Esophagus squamous epithelium (tissue), 5 donors: ENCODE measurements around the gene QKI. TPM values are rescaled to one million over a fixed set of nuclear protein-coding genes. Genes with fewer than 3 reads are reported as not detected.

Experiments
- DNase-seq: peaks from one replicate; lab custom pipeline; 2025; lab: John Stamatoyannopoulos, UW
- H3K27ac ChIP-seq, 4 donors: fragments of 200-600 bp; sonication (generic); one replicate each; pipeline ENCODE4 v1.5.1; 2016 to 2019; ENCODE audit warnings: mild to moderate bottlenecking in 1 of 4
- H3K27me3 ChIP-seq, 4 donors: fragments of 200-600 bp; sonication (generic); 1 replicate in 3 of 4; 2 replicates in 1 of 4; pipeline versions ENCODE4 v1.5.1 to v1.6.0; 2017 to 2021; ENCODE audit warnings: antibody characterized with exemption in 1 of 4
- H3K36me3 ChIP-seq, 3 donors: fragments of 200-600 bp; sonication (generic); one replicate each; pipeline ENCODE4 v1.5.1; 2016 to 2019
- H3K4me1 ChIP-seq, 3 donors: fragments of 200-600 bp; sonication (generic); one replicate each; pipeline ENCODE4 v1.5.1; 2017 to 2019
- H3K4me3 ChIP-seq, 4 donors: fragments of 200-600 bp; sonication (generic); 1 replicate in 3 of 4; 2 replicates in 1 of 4; pipeline ENCODE4 v1.5.1; 2016 to 2019; ENCODE audit warnings: mild to moderate bottlenecking in 2 of 4, moderate library complexity in 1 of 4
- H3K9me3 ChIP-seq, 3 donors: fragments of 200-600 bp; sonication (generic); one replicate each; pipeline ENCODE4 v1.5.1; 2016 to 2019
- POLR2A ChIP-seq, 4 donors: fragments of 450-650 bp; IDR thresholded peaks; one replicate each; pipeline ENCODE4 v1.6.1; 2017; ENCODE audit warnings: antibody characterized with exemption in 4 of 4, mild to moderate bottlenecking in 4 of 4, moderate library complexity in 3 of 4
- WGBS, 2 donors: methylation state at CpG; one replicate each; pipeline ENCODE4 v1.1.5; 2018; 5-methylcytosine and 5-hydroxymethylcytosine counted together
- intact Hi-C: fragments of 100-400 bp; cut with DNase I; formaldehyde crosslinking; loops from one replicate; pipeline ENCODE4 v1.15.0; 2022
- total RNA-seq, 4 donors: library from RNA; depleted of rRNA; stranded (reverse); fragments of >200 nt; gene quantifications; one replicate each; pipeline ENCODE4 v1.1.0, GENCODE V29; 2016
- TF ChIP-seq, protein P1 (sequence below), 6 experiments: fragments of 450-650 bp in 4 of 6; fragments of 200-600 bp in 2 of 6; sonication (generic) in 2 of 6; IDR thresholded peaks; one replicate each; pipeline ENCODE4 v1.5.1; 2016 to 2019; ENCODE audit warnings: antibody characterized with exemption in 6 of 6, mild to moderate bottlenecking in 4 of 6, moderate library complexity in 4 of 6
- donor health status: DM: yes; HTN: yes; CAD: no.

Gene QKI
- total RNA-seq, 4 donors from 2014 or later = 46.2 to 149 (median 65.4) TPM

DNA sequence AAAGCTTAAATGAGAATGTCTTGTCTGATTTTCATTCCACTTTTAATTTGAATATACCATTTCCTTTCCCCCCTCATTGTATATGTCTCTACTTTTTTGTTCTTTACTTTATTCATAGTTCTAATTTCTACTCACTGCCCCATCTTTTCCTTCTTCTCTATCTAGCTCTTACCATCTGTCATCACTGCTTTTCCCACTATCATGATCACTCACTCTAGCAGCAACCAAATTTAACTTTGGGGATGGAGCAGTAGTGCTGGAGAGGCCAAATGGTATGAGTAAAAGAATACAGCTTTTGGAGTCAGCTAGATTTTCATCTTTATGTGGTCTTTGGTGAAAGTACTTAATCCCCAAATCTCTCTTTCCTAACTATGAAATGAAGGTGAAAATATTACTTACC is 25.5 kb downstream of the QKI start:
- intact Hi-C loops = loop anchor here (10.0 kb wide), 1 partner anchor 515 kb away; no protein-coding TSS in a partner anchor
- Histone ChIP-seq H3K9me3 (no peaks in the 10 kb centered on the region), H3K27me3 (no peaks in the 10 kb centered on the region), H3K4me1 (peaks cover 0 to 90% (median 22%) of the 10 kb centered on the region in 3 donors), H3K36me3 (no peaks in the 10 kb centered on the region), H3K4me3 (no peak overlapping the region), H3K27ac (no peak overlapping the region)
- no peak for DNase-seq
- TF ChIP-seq POLR2A (IDR thresholded peaks at IDR 0.05) = no peak
- TF ChIP-seq, protein P1, sequence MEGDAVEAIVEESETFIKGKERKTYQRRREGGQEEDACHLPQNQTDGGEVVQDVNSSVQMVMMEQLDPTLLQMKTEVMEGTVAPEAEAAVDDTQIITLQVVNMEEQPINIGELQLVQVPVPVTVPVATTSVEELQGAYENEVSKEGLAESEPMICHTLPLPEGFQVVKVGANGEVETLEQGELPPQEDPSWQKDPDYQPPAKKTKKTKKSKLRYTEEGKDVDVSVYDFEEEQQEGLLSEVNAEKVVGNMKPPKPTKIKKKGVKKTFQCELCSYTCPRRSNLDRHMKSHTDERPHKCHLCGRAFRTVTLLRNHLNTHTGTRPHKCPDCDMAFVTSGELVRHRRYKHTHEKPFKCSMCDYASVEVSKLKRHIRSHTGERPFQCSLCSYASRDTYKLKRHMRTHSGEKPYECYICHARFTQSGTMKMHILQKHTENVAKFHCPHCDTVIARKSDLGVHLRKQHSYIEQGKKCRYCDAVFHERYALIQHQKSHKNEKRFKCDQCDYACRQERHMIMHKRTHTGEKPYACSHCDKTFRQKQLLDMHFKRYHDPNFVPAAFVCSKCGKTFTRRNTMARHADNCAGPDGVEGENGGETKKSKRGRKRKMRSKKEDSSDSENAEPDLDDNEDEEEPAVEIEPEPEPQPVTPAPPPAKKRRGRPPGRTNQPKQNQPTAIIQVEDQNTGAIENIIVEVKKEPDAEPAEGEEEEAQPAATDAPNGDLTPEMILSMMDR (IDR thresholded peaks at IDR 0.05) = no peak

DNA sequence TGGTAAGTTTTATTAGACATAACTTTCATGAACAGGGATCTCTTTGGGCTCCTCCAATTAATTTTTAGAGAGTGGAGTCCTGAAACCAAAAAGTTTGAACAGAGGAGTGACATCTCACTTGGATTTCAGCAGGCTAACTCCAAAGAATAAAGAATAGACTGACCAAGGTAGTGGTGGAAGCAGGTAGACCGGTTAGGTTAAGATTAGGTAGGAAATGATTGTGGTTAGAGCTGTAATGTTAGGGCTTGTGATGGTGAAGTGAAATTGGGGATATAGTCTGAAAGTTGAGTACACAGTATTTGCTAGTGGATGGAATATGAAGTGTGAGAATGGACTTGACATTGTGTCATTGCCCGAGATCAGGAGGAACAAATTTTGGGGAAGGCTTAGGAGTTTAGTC is 27.8 kb downstream of the QKI start:
- no peak overlapping the region for H3K27ac ChIP-seq
- TF ChIP-seq POLR2A (IDR thresholded peaks at IDR 0.05) = no peak
- TF ChIP-seq, protein P1 (IDR thresholded peaks at IDR 0.05) = no peak
- H3K27me3 ChIP-seq = no peaks in the 10 kb centered on the region
- H3K9me3 ChIP-seq = no peaks in the 10 kb centered on the region
- H3K36me3 ChIP-seq = no peaks in the 10 kb centered on the region
- H3K4me3 ChIP-seq = no peak overlapping the region
- no peak for DNase-seq
- 79 to 82% methylated on average over 2 of the region's 2 CpGs for WGBS, 2 donors
- intact Hi-C loops = no loop called here
- H3K4me1 ChIP-seq = peaks cover 0 to 81% (median 18%) of the 10 kb centered on the region in 3 donors

DNA sequence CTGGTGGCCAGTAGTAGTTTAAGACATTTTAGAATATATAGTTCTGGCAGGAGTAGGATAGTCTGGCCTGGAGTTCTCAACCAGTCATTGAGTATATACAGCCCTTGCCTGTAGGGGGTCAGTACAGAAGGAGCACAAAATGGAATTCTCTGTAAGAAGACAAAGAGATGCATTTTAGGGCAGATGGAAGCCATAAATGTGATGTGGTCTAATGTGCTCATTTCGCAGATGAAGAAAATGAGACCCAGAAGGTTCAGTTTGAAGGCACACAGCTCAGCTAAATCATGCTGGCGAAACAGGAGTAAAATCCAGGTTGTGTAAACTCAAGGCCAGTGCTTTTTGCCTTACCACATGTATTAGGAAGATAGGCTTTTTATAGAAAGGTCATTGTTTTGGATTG is 29.6 kb downstream of the QKI start:
- DNase-seq = no peak
- no peaks in the 10 kb centered on the region for H3K9me3 ChIP-seq
- TF ChIP-seq, protein P1 (IDR thresholded peaks at IDR 0.05) = no peak
- no peak for TF ChIP-seq POLR2A (IDR thresholded peaks at IDR 0.05)
- no peak overlapping the region for H3K27ac ChIP-seq
- H3K4me3 ChIP-seq = no peak overlapping the region
- intact Hi-C loops = no loop called here
- H3K36me3 ChIP-seq = no peaks in the 10 kb centered on the region
- H3K27me3 ChIP-seq = no peaks in the 10 kb centered on the region
- WGBS, 2 donors = 89 to 91% methylated on average over 2 of the region's 2 CpGs
- H3K4me1 ChIP-seq = peaks cover 0 to 81% (median 15%) of the 10 kb centered on the region in 3 donors

DNA sequence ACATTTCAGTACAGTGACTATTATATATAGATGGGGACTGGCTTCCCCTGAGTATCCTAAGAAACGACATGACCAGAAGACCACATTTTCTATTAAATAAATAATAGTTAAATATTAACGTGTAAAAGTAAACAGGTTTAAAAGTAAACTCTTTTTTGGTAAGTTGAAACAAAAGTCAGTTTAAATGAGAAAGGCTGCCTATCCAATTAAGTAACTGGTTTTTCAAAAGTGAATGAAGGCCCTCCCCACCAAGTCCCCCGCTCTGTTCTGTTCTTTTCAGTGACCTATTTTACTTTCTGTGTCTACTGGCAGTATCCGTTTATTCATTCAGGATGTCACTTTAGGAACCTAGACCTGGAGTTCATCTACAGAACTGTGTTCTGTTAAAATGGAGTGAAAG is 32.0 kb downstream of the QKI start:
- Histone ChIP-seq H3K9me3 (no peaks in the 10 kb centered on the region), H3K4me3 (no peak overlapping the region), H3K27ac (no peak overlapping the region), H3K4me1 (peaks cover 0 to 69% (median 5%) of the 10 kb centered on the region in 3 donors), H3K36me3 (no peaks in the 10 kb centered on the region), H3K27me3 (no peaks in the 10 kb centered on the region)
- TF ChIP-seq, protein P1 (IDR thresholded peaks at IDR 0.05) = no peak
- TF ChIP-seq POLR2A (IDR thresholded peaks at IDR 0.05) = no peak
- DNase-seq = no peak
- intact Hi-C loops = no loop called here
- WGBS, 2 donors = 67 to 75% methylated on average over 4 of the region's 4 CpGs

DNA sequence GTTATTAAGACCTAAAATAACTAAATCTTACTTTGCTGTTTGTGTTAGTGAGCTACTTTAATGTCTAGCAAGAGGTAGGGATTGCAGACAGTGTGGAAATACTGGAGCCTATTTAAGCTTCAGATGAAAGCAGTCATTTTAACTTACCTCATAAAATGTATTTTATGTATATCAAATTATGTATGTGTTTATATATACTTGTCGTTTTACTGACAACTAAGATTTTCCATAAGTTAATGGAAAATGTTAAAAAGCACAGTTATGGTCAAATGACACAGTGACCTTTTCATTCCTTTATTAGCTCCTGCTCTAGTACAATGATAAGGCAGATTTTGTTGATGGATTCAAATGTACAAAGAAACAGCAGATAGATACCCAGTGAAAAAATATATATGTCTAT is 34.6 kb downstream of the QKI start:
- intact Hi-C loops = no loop called here
- no peak for DNase-seq
- 21 to 32% methylated on average over 1 of the region's 1 CpG for WGBS, 2 donors
- Histone ChIP-seq H3K4me1 (peaks cover 0 to 48% (median 0%) of the 10 kb centered on the region in 3 donors), H3K36me3 (no peaks in the 10 kb centered on the region), H3K27me3 (no peaks in the 10 kb centered on the region), H3K4me3 (no peak overlapping the region), H3K27ac (no peak overlapping the region), H3K9me3 (no peaks in the 10 kb centered on the region)
- TF ChIP-seq, protein P1 (IDR thresholded peaks at IDR 0.05) = no peak
- no peak for TF ChIP-seq POLR2A (IDR thresholded peaks at IDR 0.05)
